Keratinocyte (primary cell): ENCODE measurements around the gene FTO. TPM values are rescaled to one million over a fixed set of nuclear protein-coding genes. Genes with fewer than 3 reads are reported as not detected.

Experiments
- DNase-seq: peaks from one replicate; pipeline ENCODE4 v3.0.0-alpha.2; 2011; ENCODE audit warnings: low read depth, missing footprints, low spot score
- FAIRE-seq: peaks from 2 replicates; lab custom pipeline; 2011; peaks lifted over from hg19 to GRCh38; lab: Jason Lieb, UNC
- H2AFZ ChIP-seq: 2 replicates; pipeline ENCODE4 v1.6.0; 2012; ENCODE audit warnings: low read length, control low read depth, inconsistent platforms; ENCODE audit not compliant: control insufficient read depth
- H3K27ac ChIP-seq: 2 replicates; pipeline ENCODE4 v1.5.1; 2011; ENCODE audit warnings: low read length; ENCODE audit not compliant: control insufficient read depth, insufficient read depth
- H3K27me3 ChIP-seq: 3 replicates; pipeline ENCODE4 v1.6.0; 2011; ENCODE audit warnings: low read length; ENCODE audit not compliant: control insufficient read depth, insufficient read depth; ENCODE audit errors: extremely low read depth
- H3K36me3 ChIP-seq, 2 experiments: 2 replicates in 1 of 2; 3 replicates in 1 of 2; pipeline ENCODE4 v1.5.1; 2011; ENCODE audit warnings: low read length in 2 of 2, mild to moderate bottlenecking in 1 of 2; ENCODE audit not compliant: control insufficient read depth in 2 of 2, insufficient read depth in 2 of 2; ENCODE audit errors: extremely low read depth in 1 of 2
- H3K4me1 ChIP-seq: 3 replicates; pipeline ENCODE4 v1.5.1; 2011; ENCODE audit warnings: low read length; ENCODE audit not compliant: control insufficient read depth, insufficient read depth; ENCODE audit errors: extremely low read depth
- H3K4me2 ChIP-seq: 3 replicates; pipeline ENCODE4 v1.6.0; 2011; ENCODE audit warnings: low read depth, low read length; ENCODE audit not compliant: control insufficient read depth, insufficient read depth; ENCODE audit errors: extremely low read depth
- H3K4me3 ChIP-seq, 3 experiments: fragments of 200-600 bp in 1 of 3; sonication (generic) in 1 of 3; 2 replicates in 2 of 3; 3 replicates in 1 of 3; pipeline ENCODE4 v1.5.1; 2011 to 2016; ENCODE audit warnings: low read length in 3 of 3, mild to moderate bottlenecking in 3 of 3, control low read depth in 2 of 3, inconsistent platforms in 1 of 3, low read depth in 1 of 3, mixed read lengths in 1 of 3, mixed run types in 1 of 3, moderate library complexity in 1 of 3; ENCODE audit not compliant: control insufficient read depth in 2 of 3, insufficient read depth in 2 of 3; ENCODE audit errors: extremely low read depth in 1 of 3
- H3K79me2 ChIP-seq: 2 replicates; pipeline ENCODE4 v1.6.0; 2012; ENCODE audit warnings: low read length; ENCODE audit not compliant: control insufficient read depth, insufficient read depth
- H3K9ac ChIP-seq: 3 replicates; pipeline ENCODE4 v1.6.0; 2011; ENCODE audit warnings: low read length; ENCODE audit not compliant: control insufficient read depth, insufficient read depth; ENCODE audit errors: extremely low read depth
- H3K9me1 ChIP-seq: 3 replicates; pipeline ENCODE4 v1.6.0; 2011; ENCODE audit warnings: low read length; ENCODE audit not compliant: control insufficient read depth, insufficient read depth; ENCODE audit errors: extremely low read depth
- H3K9me3 ChIP-seq: 2 replicates; pipeline ENCODE4 v1.5.1; 2012; ENCODE audit warnings: low read depth, low read length; ENCODE audit not compliant: control insufficient read depth
- H4K20me1 ChIP-seq: 3 replicates; pipeline ENCODE4 v1.6.0; 2011; ENCODE audit warnings: low read length; ENCODE audit not compliant: control insufficient read depth, insufficient read depth; ENCODE audit errors: extremely low read depth
- EZH2 ChIP-seq: IDR thresholded peaks from one replicate; pipeline ENCODE4 v1.6.1; 2012; ENCODE audit warnings: inconsistent platforms, mild to moderate bottlenecking, low read length, moderate library complexity
- dilution Hi-C: fragments of 300-500 bp; cut with MboI; formaldehyde crosslinking; loops from one replicate; pipeline ENCODE4 v1.7.0; 2020; ENCODE audit warnings: low sequenced_read_pairs; ENCODE audit not compliant: extremely low pct_ligation_motif_present
- polyA plus RNA-seq, 5 experiments: library from polyadenylated mRNA; depleted of rRNA in 3 of 5; stranded (reverse) in 3 of 5; stranded (forward) in 1 of 5; unstranded in 1 of 5; fragments of >200 nt; gene quantifications; 1 replicate in 1 of 5; 2 replicates in 3 of 5; 3 replicates in 1 of 5; pipeline versions ENCODE4 v1.2.1 to v1.2.3, GENCODE V29; 2011 to 2012; ENCODE audit warnings: missing spikeins in 2 of 5, low read depth in 1 of 5, low replicate concordance in 1 of 5
- TF ChIP-seq, protein P1 (sequence below), 3 experiments: IDR thresholded peaks in 1 of 3; conservative IDR thresholded peaks in 1 of 3; optimal IDR thresholded peaks in 1 of 3; 2 replicates in 2 of 3; 3 replicates in 1 of 3; pipeline versions ENCODE3 to v1.5.1; 2011; ENCODE audit warnings: low read length in 3 of 3, mild to moderate bottlenecking in 3 of 3, moderate library complexity in 2 of 3, control low read depth in 1 of 3, inconsistent platforms in 1 of 3; ENCODE audit not compliant: insufficient read depth in 2 of 3; ENCODE audit errors: extremely low read depth in 1 of 3

FTO gene
- polyA plus RNA-seq, 1 donor (not counting 4 experiments of a cell fraction or from before 2014, with no cell fraction given) = 56.4 TPM

DNA sequence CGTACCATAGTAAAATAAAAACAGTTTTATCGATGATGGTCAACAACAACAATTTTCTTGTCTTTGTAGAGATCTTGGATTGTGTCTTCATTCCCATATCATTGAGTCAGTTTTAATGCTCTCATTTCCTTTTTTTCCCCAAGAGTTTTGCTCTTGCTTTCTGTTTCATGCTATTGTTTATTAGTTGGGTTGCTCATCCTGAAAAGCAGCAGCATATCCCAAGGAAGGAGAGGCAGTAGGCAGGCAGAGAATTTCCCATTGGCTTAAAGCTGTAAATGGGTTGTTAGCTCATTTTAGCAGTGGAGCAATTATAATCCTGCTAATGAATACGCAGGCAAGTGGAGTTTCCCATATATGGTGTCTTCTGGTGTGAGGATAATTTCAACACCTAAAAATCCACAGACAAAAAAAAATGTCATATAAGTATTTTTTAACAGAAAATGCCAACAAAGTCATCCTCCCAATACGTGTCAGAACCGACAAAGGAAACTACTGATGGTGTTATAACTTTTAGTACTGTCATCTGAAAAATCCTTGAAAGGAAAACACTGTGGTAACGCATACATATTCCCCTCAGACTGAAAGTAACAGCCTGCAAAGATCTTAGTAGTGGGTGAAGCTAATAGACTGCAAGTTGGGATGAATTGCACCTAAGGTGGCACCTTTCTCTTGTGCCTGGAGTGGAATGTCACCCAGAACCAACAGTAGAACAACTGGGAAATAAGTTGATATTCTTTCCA, 218.3 kb downstream of the FTO start:
- FAIRE-seq (no peak), DNase-seq (no peak)
- Histone ChIP-seq H3K9me3 (no peaks in the 10 kb centered on the region), H3K4me1 (no peaks in the 10 kb centered on the region), H3K79me2 (no peaks in the 10 kb centered on the region), H2AFZ (no peak overlapping the region), H3K9me1 (no peaks in the 10 kb centered on the region), H3K9ac (no peak overlapping the region), H3K27ac (no peak overlapping the region), H3K4me3 (no peak overlapping the region), H3K27me3 (no peaks in the 10 kb centered on the region), H3K4me2 (no peak overlapping the region), H4K20me1 (no peaks in the 10 kb centered on the region), H3K36me3 (no peaks in the 10 kb centered on the region)
- TF ChIP-seq, protein P1, sequence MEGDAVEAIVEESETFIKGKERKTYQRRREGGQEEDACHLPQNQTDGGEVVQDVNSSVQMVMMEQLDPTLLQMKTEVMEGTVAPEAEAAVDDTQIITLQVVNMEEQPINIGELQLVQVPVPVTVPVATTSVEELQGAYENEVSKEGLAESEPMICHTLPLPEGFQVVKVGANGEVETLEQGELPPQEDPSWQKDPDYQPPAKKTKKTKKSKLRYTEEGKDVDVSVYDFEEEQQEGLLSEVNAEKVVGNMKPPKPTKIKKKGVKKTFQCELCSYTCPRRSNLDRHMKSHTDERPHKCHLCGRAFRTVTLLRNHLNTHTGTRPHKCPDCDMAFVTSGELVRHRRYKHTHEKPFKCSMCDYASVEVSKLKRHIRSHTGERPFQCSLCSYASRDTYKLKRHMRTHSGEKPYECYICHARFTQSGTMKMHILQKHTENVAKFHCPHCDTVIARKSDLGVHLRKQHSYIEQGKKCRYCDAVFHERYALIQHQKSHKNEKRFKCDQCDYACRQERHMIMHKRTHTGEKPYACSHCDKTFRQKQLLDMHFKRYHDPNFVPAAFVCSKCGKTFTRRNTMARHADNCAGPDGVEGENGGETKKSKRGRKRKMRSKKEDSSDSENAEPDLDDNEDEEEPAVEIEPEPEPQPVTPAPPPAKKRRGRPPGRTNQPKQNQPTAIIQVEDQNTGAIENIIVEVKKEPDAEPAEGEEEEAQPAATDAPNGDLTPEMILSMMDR (optimal IDR thresholded peaks at IDR 0.05 in 1 of 3, IDR thresholded peaks at IDR 0.05 in 1 of 3, conservative IDR thresholded peaks at IDR 0.05 in 1 of 3; ENCODE audit: extremely low read depth in 1 of 3, insufficient read depth in 2 of 3, low read length in 3 of 3) = no peak
- TF ChIP-seq EZH2 = no peak
- dilution Hi-C loops = no loop called here

- Histone ChIP-seq H4K20me1 (no peaks in the 10 kb centered on the region), H3K9ac (no peak overlapping the region), H3K9me3 (no peaks in the 10 kb centered on the region), H3K4me3 (no peak overlapping the region), H3K79me2 (no peaks in the 10 kb centered on the region), H3K4me1 (no peaks in the 10 kb centered on the region), H3K27me3 (no peaks in the 10 kb centered on the region), H3K4me2 (no peak overlapping the region), H3K36me3 (no peaks in the 10 kb centered on the region), H3K27ac (no peak overlapping the region), H2AFZ (no peak overlapping the region), H3K9me1 (no peaks in the 10 kb centered on the region)
- FAIRE-seq = no peak
- dilution Hi-C loops = no loop called here
- DNase-seq = no peak
- TF ChIP-seq, protein P1 (optimal IDR thresholded peaks at IDR 0.05 in 1 of 3, IDR thresholded peaks at IDR 0.05 in 1 of 3, conservative IDR thresholded peaks at IDR 0.05 in 1 of 3; ENCODE audit: extremely low read depth in 1 of 3, insufficient read depth in 2 of 3, low read length in 3 of 3) = no peak
- no peak for TF ChIP-seq EZH2
Measured at GRCh38 chr16:53922807-53923571, 219.0 kb downstream of the FTO start.
